Measurements from ENCODE around the gene C7orf57. TPM values are rescaled to one million over a fixed set of nuclear protein-coding genes. Genes with fewer than 3 reads are reported as not detected.
"Not testable (repeated sequence)": the region's sequence is repeated elsewhere in the genome, so short reads cannot be mapped to it uniquely, and the experiment has no call there.

C7orf57 gene
- total RNA-seq, 1 experiment from 2014 or later, result not detected

DNA sequence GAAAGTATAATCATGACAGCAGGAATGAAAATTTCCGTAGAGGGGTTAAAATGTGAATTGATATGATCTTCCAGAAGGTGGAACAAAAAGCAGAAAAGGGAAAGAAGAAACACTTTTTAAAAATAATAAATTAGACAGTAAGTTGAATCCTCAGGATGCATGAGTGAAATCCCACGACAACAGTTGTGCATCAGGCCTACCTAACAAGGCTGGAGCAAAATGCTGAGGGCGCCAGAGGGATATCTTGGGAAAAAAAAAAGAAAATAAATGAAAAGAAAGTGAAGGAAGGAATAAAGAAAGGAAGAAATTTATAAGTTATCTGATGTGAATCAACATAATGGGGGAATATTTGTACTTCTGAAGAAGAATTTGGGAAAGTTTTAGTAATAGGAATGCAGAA is 42.9 kb upstream of the C7orf57 start:
- Histone ChIP-seq H3K27me3 (replicated peaks; ENCODE audit: control insufficient read depth, insufficient read depth, low read length) (no peaks in the 10 kb centered on the region), H3K4me1 (peaks cover 23% of the 10 kb centered on the region), H3K4me3 (ENCODE audit: low read depth, low read length) (no peak overlapping the region), H3K9me3 (no peaks in the 10 kb centered on the region), H3K36me3 (ENCODE audit: control insufficient read depth, insufficient read depth, low read length) (no peaks in the 10 kb centered on the region)
- POLR2A ChIA-PET, result no interaction called here
- H3K4me1 Mint-ChIP-seq (ENCODE audit: low read depth, unreplicated experiment), result peaks cover 25% of the 10 kb centered on the region
- TF ChIP-seq, protein P1, sequence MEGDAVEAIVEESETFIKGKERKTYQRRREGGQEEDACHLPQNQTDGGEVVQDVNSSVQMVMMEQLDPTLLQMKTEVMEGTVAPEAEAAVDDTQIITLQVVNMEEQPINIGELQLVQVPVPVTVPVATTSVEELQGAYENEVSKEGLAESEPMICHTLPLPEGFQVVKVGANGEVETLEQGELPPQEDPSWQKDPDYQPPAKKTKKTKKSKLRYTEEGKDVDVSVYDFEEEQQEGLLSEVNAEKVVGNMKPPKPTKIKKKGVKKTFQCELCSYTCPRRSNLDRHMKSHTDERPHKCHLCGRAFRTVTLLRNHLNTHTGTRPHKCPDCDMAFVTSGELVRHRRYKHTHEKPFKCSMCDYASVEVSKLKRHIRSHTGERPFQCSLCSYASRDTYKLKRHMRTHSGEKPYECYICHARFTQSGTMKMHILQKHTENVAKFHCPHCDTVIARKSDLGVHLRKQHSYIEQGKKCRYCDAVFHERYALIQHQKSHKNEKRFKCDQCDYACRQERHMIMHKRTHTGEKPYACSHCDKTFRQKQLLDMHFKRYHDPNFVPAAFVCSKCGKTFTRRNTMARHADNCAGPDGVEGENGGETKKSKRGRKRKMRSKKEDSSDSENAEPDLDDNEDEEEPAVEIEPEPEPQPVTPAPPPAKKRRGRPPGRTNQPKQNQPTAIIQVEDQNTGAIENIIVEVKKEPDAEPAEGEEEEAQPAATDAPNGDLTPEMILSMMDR (IDR thresholded peaks at IDR 0.05; ENCODE audit: insufficient read depth in 1 of 2, low read depth in 1 of 2, low read length in 1 of 2, severe bottlenecking in 1 of 2, unreplicated experiment in 1 of 2), result no peak
- H3K27me3 Mint-ChIP-seq (ENCODE audit: insufficient read depth, unreplicated experiment), result no peaks in the 10 kb centered on the region
- no peak for DNase-seq
- no TSS peak for BruUV-seq (replicated peaks)
- CTCF ChIA-PET, result interaction anchor here (1.0 to 2.3 kb wide), 6 partner anchors 48 to 162 kb away, joined by 4 to 27 read pairs (median 12); partner anchors contain the start of gene UPP1
- peak overlapping the region; percentile 85 for H3K4me3 Mint-ChIP-seq (ENCODE audit: unreplicated experiment)
- peaks cover 13% of the 10 kb centered on the region for H3K9me3 Mint-ChIP-seq (ENCODE audit: unreplicated experiment)
- peak overlapping the region; percentile 68 for H3K27ac Mint-ChIP-seq (ENCODE audit: unreplicated experiment)
- intact Hi-C loops (cut with micrococcal nuclease; ENCODE audit: unreplicated experiment), result loop anchor here (2.0 kb wide), 1 partner anchor 42 kb away; the partner anchor contains the start of gene C7orf57
- no peaks in the 10 kb centered on the region for H3K36me3 Mint-ChIP-seq (ENCODE audit: insufficient read depth, unreplicated experiment)

DNA sequence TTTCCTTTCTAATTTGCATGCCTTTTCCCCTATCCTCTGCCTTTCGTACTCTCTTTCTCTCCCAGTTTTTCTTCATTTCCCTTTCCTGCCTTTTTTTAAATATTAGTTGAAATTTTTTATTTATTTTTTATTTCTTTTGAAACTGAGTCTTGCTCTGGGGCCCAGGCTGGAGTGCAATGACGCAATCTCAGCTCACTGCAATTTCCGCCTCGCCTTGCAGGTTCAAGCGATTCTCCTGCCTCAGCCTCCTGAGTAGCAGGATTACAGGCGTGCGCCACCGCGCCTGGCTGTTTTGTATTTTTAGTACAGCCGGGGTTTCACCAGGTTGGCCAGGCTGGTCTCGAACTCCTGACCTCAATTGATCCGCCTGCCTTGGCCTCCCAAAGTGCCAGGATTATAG is 35.9 kb upstream of the C7orf57 start:
- TF ChIP-seq, protein P1 (IDR thresholded peaks at IDR 0.05; ENCODE audit: insufficient read depth in 1 of 2, low read depth in 1 of 2, low read length in 1 of 2, severe bottlenecking in 1 of 2, unreplicated experiment in 1 of 2), result no peak
- peaks cover 27% of the 10 kb centered on the region for H3K9me3 Mint-ChIP-seq (ENCODE audit: unreplicated experiment)
- H3K9me3 ChIP-seq, result no peaks in the 10 kb centered on the region
- H3K4me3 ChIP-seq (ENCODE audit: low read depth, low read length), result no peak overlapping the region
- BruUV-seq (replicated peaks), result no TSS peak
- H3K27ac Mint-ChIP-seq (ENCODE audit: unreplicated experiment), result no peak overlapping the region
- H3K4me3 Mint-ChIP-seq (ENCODE audit: unreplicated experiment), result no peak overlapping the region
- H3K4me1 ChIP-seq, result no peaks in the 10 kb centered on the region
- POLR2A ChIA-PET, result interaction anchor here (1.0 kb wide), 1 partner anchor 95 kb away, joined by 3 read pairs; no protein-coding TSS in a partner anchor
- H3K27me3 ChIP-seq (replicated peaks; ENCODE audit: control insufficient read depth, insufficient read depth, low read length), result no peaks in the 10 kb centered on the region
- peaks cover 15% of the 10 kb centered on the region for H3K4me1 Mint-ChIP-seq (ENCODE audit: low read depth, unreplicated experiment)
- no peaks in the 10 kb centered on the region for H3K36me3 ChIP-seq (ENCODE audit: control insufficient read depth, insufficient read depth, low read length)
- H3K36me3 Mint-ChIP-seq (ENCODE audit: insufficient read depth, unreplicated experiment), result no peaks in the 10 kb centered on the region
- CTCF ChIA-PET, result no interaction called here
- no peak for DNase-seq
- H3K27me3 Mint-ChIP-seq (ENCODE audit: insufficient read depth, unreplicated experiment), result no peaks in the 10 kb centered on the region
- intact Hi-C loops (cut with micrococcal nuclease; ENCODE audit: unreplicated experiment), result no loop called here

DNA sequence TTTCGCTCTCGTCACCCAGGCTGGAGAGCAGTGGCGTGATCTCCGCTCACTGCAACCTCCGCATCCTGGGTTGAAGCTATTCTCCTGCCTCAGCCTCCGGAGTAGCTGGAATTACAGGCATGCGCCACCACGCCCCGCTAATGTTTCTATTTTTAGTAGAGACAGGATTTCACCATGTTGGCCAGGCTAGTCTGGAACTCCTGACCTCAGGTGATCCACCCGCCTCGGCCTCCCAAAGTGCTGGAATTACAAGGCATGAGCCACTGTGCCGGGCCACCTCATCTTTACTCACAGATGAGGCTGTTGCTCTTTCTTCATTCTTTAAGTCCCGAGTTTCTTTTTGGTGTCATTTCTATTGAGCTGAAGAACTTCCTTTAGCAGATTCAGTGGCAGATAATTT is 35.2 kb upstream of the C7orf57 start:
- intact Hi-C loops (cut with micrococcal nuclease; ENCODE audit: unreplicated experiment), result not testable (repeated sequence)
- H3K27ac Mint-ChIP-seq (ENCODE audit: unreplicated experiment), result peak overlapping the region; percentile 24
- DNase-seq, result peak; percentile 11 to 53

More for the DNA sequence above, 35.2 kb upstream of the C7orf57 start:
- H3K9me3 Mint-ChIP-seq (ENCODE audit: unreplicated experiment), result peaks cover 20% of the 10 kb centered on the region
- not testable (repeated sequence) for H3K36me3 ChIP-seq (ENCODE audit: control insufficient read depth, insufficient read depth, low read length); H3K4me1 ChIP-seq; H3K4me3 ChIP-seq (ENCODE audit: low read depth, low read length); H3K36me3 Mint-ChIP-seq (ENCODE audit: insufficient read depth, unreplicated experiment); H3K27me3 ChIP-seq (replicated peaks; ENCODE audit: control insufficient read depth, insufficient read depth, low read length); H3K9me3 ChIP-seq; BruUV-seq (replicated peaks); H3K4me3 Mint-ChIP-seq (ENCODE audit: unreplicated experiment); H3K27me3 Mint-ChIP-seq (ENCODE audit: insufficient read depth, unreplicated experiment)
- ChIA-PET POLR2A (interaction anchor here (0.6 to 1.0 kb wide), 2 partner anchors 95 to 261 kb away, joined by 3 read pairs; no protein-coding TSS in a partner anchor), CTCF (interaction anchor here (0.6 to 0.9 kb wide), 2 partner anchors 9 to 409 kb away, joined by 3 to 5 read pairs; no protein-coding TSS in a partner anchor)
- peaks cover 15% of the 10 kb centered on the region for H3K4me1 Mint-ChIP-seq (ENCODE audit: low read depth, unreplicated experiment)
